ENCODE results near the gene JPH2.

JPH2 gene

DNA sequence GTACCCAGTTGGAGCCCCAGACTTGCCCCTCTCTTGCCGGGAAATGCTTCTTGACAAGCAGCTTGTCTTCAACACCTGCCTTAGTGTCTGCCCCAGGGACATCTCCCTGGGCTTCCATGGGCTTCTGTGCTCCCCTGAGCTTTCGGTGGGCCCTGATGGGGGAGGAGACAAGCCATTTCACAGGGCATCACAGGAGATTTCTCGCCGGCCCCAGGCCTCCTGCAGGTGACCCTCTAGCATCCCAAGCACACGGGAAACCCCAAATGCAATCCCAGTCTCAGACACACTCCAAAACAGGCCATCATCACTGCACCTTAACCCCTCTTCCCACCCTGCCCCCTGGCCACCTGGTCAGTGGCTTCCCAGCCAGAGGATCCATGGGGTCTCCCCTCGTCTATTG is 74.5 kb downstream of the JPH2 start:
- Histone ChIP-seq H3K4me2 (no peak overlapping the region), H3K27ac (no peak overlapping the region), H3K79me2 (ENCODE audit: insufficient read depth, low read depth) (no peaks in the 10 kb centered on the region), H4K20me1 (ENCODE audit: insufficient read depth) (no peaks in the 10 kb centered on the region), H3K36me3 (ENCODE audit: insufficient read depth) (no peaks in the 10 kb centered on the region), H3K27me3 (ENCODE audit: insufficient read depth, low read depth) (no peaks in the 10 kb centered on the region), H3K4me3 (IDR thresholded peaks at IDR 0.05; ENCODE audit: insufficient read depth, low read depth, low read length) (no peak overlapping the region), H3K4me1 (ENCODE audit: low read depth, poor library complexity, severe bottlenecking) (no peaks in the 10 kb centered on the region), H2AFZ (ENCODE audit: low read depth) (no peak overlapping the region), H3K9ac (no peak overlapping the region)
- TF ChIP-seq, protein P1, sequence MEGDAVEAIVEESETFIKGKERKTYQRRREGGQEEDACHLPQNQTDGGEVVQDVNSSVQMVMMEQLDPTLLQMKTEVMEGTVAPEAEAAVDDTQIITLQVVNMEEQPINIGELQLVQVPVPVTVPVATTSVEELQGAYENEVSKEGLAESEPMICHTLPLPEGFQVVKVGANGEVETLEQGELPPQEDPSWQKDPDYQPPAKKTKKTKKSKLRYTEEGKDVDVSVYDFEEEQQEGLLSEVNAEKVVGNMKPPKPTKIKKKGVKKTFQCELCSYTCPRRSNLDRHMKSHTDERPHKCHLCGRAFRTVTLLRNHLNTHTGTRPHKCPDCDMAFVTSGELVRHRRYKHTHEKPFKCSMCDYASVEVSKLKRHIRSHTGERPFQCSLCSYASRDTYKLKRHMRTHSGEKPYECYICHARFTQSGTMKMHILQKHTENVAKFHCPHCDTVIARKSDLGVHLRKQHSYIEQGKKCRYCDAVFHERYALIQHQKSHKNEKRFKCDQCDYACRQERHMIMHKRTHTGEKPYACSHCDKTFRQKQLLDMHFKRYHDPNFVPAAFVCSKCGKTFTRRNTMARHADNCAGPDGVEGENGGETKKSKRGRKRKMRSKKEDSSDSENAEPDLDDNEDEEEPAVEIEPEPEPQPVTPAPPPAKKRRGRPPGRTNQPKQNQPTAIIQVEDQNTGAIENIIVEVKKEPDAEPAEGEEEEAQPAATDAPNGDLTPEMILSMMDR (conservative IDR thresholded peaks at IDR 0.05; ENCODE audit: low read depth, low read length): no peak

DNA sequence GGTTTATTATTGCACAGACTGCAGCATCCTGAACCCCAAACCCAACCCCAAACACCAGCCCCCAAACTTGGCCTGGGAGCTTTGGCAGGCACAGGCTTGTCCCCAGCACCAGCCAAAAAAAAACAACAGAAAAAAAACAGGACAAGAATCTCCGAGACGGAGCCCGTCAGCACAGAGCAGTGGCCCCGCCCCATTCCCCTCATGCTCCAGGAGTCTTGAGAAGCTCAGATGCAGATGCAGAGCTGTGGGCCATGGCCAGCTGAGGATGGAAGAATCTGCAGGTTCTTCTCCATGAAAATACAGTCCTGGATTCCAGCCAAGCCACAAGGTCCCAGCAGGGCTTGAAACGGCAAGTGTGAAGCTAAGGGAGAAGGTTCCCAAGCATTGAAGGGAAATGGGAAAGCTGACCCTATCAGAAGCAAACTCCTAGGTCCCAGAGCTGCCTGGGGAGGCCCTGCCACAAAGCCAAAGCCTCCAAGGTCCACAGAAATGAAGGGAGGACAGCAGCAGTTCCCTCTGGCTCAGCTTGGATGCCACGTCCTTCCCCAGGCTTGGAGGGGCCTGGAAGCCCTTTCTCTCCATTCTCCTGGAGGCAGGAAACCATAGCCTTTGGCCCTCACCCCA is 75.2 kb downstream of the JPH2 start:
- H3K4me3 ChIP-seq (IDR thresholded peaks at IDR 0.05; ENCODE audit: insufficient read depth, low read depth, low read length): no peak overlapping the region
- H3K9ac ChIP-seq: no peak overlapping the region
- TF ChIP-seq, protein P1 (conservative IDR thresholded peaks at IDR 0.05; ENCODE audit: low read depth, low read length): no peak
- H3K4me1 ChIP-seq (ENCODE audit: low read depth, poor library complexity, severe bottlenecking): no peaks in the 10 kb centered on the region
- no peaks in the 10 kb centered on the region for H3K36me3 ChIP-seq (ENCODE audit: insufficient read depth)
- H2AFZ ChIP-seq (ENCODE audit: low read depth): no peak overlapping the region
- no peaks in the 10 kb centered on the region for H4K20me1 ChIP-seq (ENCODE audit: insufficient read depth)
- no peaks in the 10 kb centered on the region for H3K27me3 ChIP-seq (ENCODE audit: insufficient read depth, low read depth)
- no peak overlapping the region for H3K27ac ChIP-seq
- H3K4me2 ChIP-seq: no peak overlapping the region
- no peaks in the 10 kb centered on the region for H3K79me2 ChIP-seq (ENCODE audit: insufficient read depth, low read depth)

DNA sequence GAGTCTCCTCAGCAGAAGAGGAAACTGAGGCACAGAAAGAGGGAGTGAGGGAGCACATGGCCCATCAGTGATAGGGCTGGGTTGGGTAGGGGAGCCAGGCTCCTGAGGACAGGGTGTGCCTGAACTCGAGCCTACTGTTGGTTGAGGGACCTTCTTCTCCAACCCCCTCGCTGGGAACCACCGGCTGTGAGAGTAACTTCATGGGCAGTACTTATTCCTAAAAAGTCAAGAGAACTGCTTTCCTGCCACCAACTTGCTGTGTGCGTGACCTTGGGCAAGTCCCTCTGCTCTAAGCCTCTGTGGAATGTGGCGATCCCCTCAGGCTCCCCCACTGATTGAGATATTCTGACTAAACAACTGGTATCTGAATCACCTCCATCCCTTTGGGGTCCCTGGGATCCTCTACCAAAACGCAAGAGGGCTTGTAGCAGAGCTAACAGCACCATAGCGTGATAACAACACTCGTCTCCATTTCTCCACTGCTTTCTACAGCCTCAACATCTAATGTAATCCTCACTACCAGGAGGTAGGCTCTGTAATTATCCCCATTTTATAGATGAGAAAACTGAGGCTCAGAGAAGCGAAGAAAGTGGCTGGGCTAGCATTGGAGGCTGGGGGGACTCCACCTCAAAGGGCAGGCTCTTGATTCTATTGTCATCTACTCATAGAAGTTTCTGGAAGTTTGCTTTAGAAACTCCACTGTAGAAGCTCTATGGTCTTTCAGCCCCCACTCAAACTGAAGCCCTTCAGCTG is 76.0 kb downstream of the JPH2 start:
- Histone ChIP-seq H3K9ac (no peak overlapping the region), H3K27ac (no peak overlapping the region), H2AFZ (ENCODE audit: low read depth) (no peak overlapping the region), H3K4me3 (IDR thresholded peaks at IDR 0.05; ENCODE audit: insufficient read depth, low read depth, low read length) (no peak overlapping the region), H3K4me2 (no peak overlapping the region), H3K79me2 (ENCODE audit: insufficient read depth, low read depth) (no peaks in the 10 kb centered on the region), H3K27me3 (ENCODE audit: insufficient read depth, low read depth) (no peaks in the 10 kb centered on the region), H3K4me1 (ENCODE audit: low read depth, poor library complexity, severe bottlenecking) (no peaks in the 10 kb centered on the region), H3K36me3 (ENCODE audit: insufficient read depth) (no peaks in the 10 kb centered on the region), H4K20me1 (ENCODE audit: insufficient read depth) (no peaks in the 10 kb centered on the region)
- TF ChIP-seq, protein P1 (conservative IDR thresholded peaks at IDR 0.05; ENCODE audit: low read depth, low read length): no peak

DNA sequence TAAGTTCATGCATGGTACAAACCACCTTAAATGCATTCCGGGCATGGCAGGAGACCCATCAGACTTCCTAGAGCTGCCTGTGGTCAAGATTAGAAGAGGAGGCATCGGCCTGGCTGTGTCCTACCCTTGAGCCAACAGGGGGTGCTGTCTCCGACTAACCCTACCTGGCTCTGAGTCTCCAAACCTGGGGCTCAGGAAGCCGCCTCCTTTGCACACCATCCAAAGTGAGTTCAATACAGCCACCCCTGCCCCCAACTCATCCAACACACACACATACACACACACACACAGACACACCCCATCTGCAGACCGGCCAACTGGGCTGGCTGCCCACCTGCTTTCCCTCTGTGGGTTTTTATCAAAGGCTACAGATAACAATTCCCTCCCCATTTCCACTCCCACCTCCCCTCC is 77.0 kb downstream of the JPH2 start:
- no peaks in the 10 kb centered on the region for H3K36me3 ChIP-seq (ENCODE audit: insufficient read depth)
- H3K4me2 ChIP-seq: no peak overlapping the region
- TF ChIP-seq, protein P1 (conservative IDR thresholded peaks at IDR 0.05; ENCODE audit: low read depth, low read length): no peak
- H2AFZ ChIP-seq (ENCODE audit: low read depth): no peak overlapping the region
- no peaks in the 10 kb centered on the region for H3K4me1 ChIP-seq (ENCODE audit: low read depth, poor library complexity, severe bottlenecking)
- H3K27me3 ChIP-seq (ENCODE audit: insufficient read depth, low read depth): no peaks in the 10 kb centered on the region
- no peak overlapping the region for H3K9ac ChIP-seq
- H3K27ac ChIP-seq: no peak overlapping the region
- no peaks in the 10 kb centered on the region for H3K79me2 ChIP-seq (ENCODE audit: insufficient read depth, low read depth)
- no peak overlapping the region for H3K4me3 ChIP-seq (IDR thresholded peaks at IDR 0.05; ENCODE audit: insufficient read depth, low read depth, low read length)
- H4K20me1 ChIP-seq (ENCODE audit: insufficient read depth): no peaks in the 10 kb centered on the region
